HG02970 (cell line): ENCODE data around the gene CDRT4.
"Not testable (repeated sequence)": the region's sequence is repeated elsewhere in the genome, so short reads cannot be mapped to it uniquely, and the experiment has no call there.

Source experiments
- ATAC-seq: cut with Tn5 transposase; IDR thresholded peaks from one replicate; pipeline ENCODE4 v1.9.1; 2021; ENCODE audit warnings: mild to moderate bottlenecking, moderate library complexity, moderate number of reproducible peaks; ENCODE audit not compliant: unreplicated experiment, low FRiP score

Gene CDRT4

DNA sequence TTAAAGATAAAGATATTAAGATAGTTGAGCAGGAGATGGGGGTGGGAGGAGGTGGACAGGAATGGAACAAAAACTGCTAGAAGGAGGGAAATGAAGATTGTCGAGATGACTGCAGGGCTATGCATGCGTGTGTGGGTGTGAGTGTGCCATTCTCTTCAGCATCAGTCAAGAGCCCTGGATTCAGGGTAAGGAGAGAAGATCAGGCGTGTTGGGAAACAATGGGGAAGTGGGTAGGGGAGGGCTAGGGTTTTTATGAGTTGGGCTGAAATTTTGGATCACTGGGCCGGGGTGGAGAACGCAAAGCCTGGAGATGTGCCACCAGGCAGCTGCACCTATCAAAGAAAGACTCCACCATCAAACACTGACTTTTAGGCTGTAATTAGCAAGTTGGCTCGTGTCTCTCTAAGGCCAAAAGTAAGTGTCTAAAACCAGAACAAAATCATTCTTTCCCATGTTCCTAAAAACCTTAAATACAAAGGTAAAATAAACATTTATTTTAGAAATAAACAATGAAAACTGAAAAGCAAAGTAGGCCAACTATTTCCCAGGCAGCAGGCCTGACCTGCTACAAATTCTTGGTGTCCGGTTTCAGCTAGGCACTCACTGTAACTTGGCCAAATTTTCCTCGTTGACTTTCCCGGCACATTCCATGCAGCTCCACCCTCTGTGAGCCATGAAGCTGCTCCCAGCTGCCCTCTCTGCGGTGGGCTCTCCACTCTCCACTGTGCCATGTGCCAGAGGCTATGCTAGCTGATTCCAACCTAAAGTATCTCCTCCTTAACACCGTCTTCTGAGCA, 4.2 kb downstream of the CDRT4 start:
- no peak for ATAC-seq

- ATAC-seq = no peak
Measured at GRCh38 chr17:15457723-15458094, 9.7 kb downstream of the CDRT4 start.

- ATAC-seq = no peak
Measured at GRCh38 chr17:15456972-15457722, 10.3 kb downstream of the CDRT4 start.

DNA sequence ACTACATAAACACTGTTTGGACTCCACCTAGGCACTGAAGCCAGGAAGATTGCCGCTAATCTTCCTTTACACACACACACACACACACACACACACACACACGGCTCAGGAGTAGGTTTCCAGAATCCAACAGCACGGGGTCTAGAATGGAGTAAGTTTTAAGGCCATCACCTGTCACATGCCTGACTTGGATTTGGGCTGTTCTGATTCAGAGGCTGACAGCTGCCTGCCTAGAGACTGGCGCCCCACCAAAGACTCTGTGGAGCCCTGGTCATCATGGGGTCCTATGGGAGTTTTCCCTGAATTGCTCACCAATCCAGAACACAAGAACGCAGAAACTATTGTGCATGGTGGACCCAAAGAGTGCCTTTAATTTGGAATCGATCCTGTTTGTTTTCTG, 10.9 kb downstream of the CDRT4 start:
- ATAC-seq = no peak

DNA sequence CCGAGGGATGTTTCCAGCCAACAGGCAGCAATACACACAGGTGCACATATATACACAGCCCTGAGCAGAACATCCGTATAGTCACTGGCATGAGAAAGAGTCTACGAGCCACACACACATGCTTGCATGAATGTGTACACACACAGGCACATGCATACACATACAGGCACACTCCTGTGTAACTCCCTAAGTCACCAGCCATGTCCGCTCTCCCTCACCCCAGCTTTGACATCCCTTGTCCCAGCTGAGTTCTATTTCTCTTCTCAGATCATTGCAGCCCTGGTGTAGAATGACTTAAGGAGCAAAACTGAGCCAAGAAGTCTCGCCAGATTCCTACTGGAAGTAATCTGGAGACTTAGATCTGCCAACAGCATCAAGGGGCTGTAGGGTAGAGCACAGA, 13.1 kb downstream of the CDRT4 start:
- no peak for ATAC-seq

- ATAC-seq = no peak
Measured at GRCh38 chr17:15453782-15454181, 13.6 kb downstream of the CDRT4 start.

GRCh38 chr17:15453246-15453645, 14.2 kb downstream of the CDRT4 start:
- ATAC-seq = no peak

GRCh38 chr17:15452746-15453145, 14.7 kb downstream of the CDRT4 start:
- ATAC-seq = no peak

DNA sequence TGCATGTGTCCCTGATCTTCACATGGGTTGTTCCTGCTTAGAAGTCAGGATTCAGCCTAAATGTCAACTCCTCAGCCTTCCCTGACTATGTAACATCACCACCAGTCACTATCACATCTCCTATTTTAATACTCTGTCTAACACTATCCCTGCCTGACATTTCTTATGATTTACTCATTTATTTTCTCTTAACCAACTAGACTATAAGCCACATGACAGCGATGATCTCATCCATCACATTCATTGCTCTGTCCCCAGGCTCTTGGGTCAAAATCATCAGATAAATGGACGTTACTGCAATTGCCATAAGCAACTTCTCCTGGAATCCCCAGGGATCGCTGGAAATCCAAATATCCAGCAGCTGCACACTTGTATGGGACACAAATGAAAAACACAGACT, 15.7 kb downstream of the CDRT4 start:
- ATAC-seq = no peak

DNA sequence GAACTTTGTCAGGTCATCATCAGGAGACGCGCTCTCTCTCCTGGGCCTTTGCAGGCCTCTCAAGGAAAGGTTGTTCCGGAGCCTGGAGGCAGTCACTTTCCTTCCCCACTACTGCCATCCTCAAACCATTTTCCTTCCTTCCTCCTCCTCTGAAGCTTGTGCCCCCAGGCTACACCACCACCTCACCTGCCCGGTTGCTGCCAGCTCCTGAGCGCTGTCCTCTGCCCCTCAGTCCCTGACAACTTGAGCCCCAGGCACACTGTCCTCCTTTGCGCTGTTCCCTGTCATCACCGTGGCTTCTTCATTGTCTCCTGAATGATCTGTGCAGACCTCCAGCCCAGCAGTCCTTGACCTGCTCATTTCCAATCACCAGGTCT, 18.9 kb downstream of the CDRT4 start:
- ATAC-seq = no peak

DNA sequence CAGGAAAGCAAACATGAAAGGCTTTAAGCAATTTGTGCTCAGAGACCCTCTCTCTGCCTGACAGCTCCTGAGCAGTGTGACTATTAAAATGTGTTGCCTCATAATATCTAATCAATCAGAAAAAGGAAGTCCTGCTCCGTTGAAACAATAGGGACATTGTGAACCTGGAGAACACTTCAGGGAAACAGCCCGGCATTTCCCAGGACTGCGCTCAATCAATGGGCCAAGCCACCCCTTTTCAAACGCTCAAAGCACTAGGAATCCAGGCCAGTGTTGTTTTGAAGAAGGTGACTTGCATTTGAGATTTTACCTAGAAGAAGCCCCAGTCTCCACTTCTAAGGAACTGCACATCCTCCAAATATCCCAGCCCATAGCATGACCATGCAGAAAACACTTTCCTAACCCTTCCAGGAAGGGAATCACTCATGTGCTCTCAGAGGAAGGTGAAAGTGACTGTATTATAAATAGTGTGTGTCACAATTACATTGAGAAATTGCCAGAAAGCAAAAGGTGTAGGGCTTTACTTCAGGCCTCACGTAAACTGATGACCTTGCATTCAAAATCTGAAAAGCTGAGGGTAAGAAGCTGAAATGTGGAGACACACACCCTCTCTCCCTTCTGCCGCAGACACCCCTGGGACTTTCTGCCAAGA, 19.4 kb downstream of the CDRT4 start:
- ATAC-seq = no peak

- ATAC-seq = no peak
Measured at GRCh38 chr17:15446036-15446435, 21.4 kb downstream of the CDRT4 start.

DNA sequence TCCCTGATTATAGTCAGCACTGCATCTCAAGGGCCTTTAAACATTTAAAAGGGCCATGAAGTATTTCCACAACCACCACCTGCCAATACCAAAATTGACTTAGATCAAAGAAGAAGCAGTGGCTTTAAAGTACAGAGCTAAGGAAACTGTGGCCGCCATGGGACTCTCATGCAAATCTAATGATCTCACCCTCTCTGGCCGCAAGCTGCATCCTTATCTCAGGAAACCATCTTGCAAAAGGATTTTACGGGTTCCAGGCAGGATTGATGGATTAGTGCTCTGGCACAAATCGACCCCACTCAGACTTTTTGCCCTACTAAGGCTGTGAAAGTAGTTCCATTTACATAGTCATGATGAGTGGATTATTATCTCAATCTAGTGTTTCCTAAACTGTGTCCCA, 22.6 kb downstream of the CDRT4 start:
- no peak for ATAC-seq

DNA sequence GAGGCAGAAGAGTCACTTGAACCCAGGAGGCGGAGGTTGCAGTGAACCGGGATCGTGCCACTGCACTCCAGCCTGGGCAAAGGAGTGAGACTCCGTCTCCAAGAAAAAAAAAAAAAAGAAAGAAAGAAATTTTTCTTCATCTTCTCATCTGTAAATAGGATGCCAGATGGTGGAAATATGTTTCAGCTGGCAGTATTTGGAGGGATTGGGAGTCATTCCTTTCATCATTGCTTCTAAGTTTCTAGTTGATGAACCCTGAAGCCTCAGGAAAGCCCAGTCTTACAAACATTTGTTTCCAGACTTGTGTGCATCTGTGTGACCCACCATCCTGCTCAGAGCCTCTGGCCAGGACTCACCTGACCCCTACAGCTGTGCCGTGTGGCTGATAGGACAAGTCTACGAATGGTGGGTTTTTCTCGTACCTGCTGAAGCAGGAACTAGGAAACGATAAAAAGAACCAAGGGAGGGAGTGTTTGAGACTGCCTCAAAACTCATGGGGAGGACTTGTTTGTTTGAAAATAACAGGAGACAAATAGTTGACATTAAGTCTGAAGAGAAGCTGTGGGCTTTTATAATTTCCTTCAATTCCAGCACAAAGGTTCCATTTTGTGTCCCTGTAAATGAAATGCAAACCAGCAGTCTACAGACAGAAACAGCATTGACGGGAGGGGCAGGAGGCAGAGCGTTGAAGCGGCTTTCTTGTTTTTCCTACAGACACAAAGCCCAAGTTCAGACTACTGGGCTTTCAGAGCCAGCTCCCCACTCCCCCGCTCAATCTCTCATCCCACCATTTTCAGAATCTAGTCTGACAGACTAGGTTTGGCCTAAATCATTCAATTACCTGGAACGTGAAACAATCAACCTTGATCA, 24.9 kb downstream of the CDRT4 start:
- no peak for ATAC-seq

- ATAC-seq = no peak
Measured at GRCh38 chr17:15441315-15441714, 26.1 kb downstream of the CDRT4 start.

GRCh38 chr17:15440347-15440746, 27.1 kb downstream of the CDRT4 start:
- no peak for ATAC-seq

DNA sequence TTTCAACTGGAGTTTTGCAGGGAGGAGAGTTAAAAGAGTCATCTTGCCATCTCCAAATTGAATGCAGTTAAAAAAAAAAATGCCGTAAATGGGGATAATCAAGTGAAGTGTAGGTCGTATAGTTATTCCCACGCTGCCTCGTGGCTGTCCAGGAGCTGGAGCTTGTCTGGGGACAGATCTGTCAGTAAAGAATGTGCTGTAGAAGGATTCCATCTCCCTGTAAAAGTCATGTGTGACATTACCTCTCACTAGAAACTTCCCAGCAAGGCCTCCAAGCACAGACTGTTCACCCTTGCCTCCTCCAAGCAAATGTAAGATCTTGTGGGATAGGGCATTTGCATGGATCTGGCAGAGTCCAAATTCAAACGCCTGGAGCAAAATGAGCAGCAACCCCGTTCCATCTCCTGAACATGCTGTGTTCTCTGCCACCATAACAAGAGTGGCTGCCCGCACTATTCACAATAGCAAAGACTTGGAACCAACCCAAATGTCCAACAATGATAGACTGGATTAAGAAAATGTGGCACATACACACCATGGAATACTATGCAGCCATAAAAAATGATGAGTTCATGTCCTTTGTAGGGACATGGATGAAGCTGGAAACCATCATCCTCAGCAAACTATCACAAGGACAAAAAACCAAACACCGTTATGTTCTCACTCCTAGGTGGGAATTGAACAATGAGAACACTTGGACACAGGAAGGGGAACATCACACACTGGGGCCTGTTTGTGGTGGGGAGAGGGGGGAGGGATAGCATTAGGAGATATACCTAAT, 28.0 kb downstream of the CDRT4 start:
- ATAC-seq = not testable (repeated sequence)

DNA sequence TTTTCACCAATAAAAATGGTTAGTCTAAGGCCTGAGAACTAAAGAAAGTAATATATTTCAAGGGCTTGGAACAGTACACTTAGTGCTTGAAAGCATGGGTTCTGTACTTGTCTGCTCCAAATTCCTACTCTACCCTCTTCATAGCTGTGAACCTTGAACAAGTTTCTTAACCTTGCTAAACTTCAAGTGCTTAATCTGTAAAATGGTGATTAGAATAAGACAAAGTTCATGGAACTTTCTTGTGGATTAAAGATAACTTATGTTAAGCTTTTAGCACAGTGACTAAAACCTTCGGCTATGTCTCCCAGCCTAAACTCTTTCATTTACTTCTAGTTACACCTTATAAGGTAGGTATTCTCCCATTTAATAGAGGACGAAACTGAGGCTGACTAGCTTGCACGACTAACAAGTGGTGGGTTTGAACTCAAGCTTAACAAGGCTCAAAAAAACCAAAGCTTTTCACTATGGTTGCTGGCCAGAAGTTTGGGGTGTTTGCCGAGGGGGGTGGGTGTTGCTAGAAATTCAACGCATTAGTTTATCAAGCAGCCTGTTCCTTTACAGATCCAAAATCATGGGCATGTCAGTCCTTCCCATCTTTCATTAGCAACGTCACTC, 28.8 kb downstream of the CDRT4 start:
- ATAC-seq = no peak

DNA sequence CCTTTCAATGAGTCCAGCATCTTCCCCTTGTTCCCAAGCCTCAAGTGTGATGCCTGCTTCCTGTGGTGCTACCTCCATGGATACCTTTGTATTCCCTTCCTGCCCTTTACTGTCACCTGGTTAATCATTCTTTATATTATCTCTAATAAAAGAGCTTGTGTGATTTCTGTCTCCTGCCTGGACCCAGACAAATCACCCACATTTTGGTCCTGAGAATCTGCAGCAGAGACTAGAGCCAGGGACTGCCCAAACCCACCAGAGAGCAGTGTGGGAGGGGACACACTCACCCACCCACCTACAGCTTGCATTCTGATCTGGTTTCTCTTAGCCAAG, 30.2 kb downstream of the CDRT4 start:
- no peak for ATAC-seq
